MM.1S (cell line): ENCODE results near the gene NEMP1.

Experiments
- DNase-seq: peaks from one replicate; pipeline ENCODE4 v3.0.0-alpha.2; 2015
- H2AFZ ChIP-seq: fragments of 300-600 bp; sonication (generic); 2 replicates; pipeline ENCODE4 v1.6.0; 2016; ENCODE audit warnings: antibody characterized with exemption, low read length
- H3F3A ChIP-seq: fragments of 300-600 bp; sonication (generic); 2 replicates; pipeline ENCODE4 v1.6.1; 2016; ENCODE audit warnings: mild to moderate bottlenecking, antibody characterized with exemption, low read length, moderate library complexity, mixed read lengths; ENCODE audit not compliant: insufficient read depth
- H3K27ac ChIP-seq: fragments of 300-600 bp; sonication (generic); 2 replicates; pipeline ENCODE4 v1.5.1; 2016; ENCODE audit warnings: mild to moderate bottlenecking, low read length
- H3K27me3 ChIP-seq: fragments of 300-600 bp; sonication (generic); replicated peaks from 2 replicates; pipeline ENCODE4 v1.6.0; 2016; ENCODE audit warnings: low read length; ENCODE audit not compliant: insufficient read depth
- H3K36me3 ChIP-seq: fragments of 300-600 bp; sonication (generic); replicated peaks from 2 replicates; pipeline ENCODE4 v1.6.1; 2016; ENCODE audit warnings: mild to moderate bottlenecking, low read length, mixed read lengths; ENCODE audit not compliant: insufficient read depth
- H3K4me1 ChIP-seq: fragments of 300-600 bp; sonication (generic); 2 replicates; pipeline ENCODE4 v1.6.1; 2016; ENCODE audit warnings: low read length, mixed read lengths
- H3K4me2 ChIP-seq: fragments of 300-600 bp; sonication (generic); 2 replicates; pipeline ENCODE4 v1.6.0; 2016; ENCODE audit warnings: low read depth, low read length
- H3K4me3 ChIP-seq: fragments of 300-600 bp; sonication (generic); 2 replicates; pipeline ENCODE4 v1.5.1; 2016; ENCODE audit warnings: low read length, mixed read lengths
- H3K79me2 ChIP-seq: fragments of 300-600 bp; sonication (generic); 2 replicates; pipeline ENCODE4 v1.6.1; 2016; ENCODE audit warnings: mixed run types, low read length, mixed read lengths
- H3K9ac ChIP-seq: fragments of 300-600 bp; sonication (generic); 2 replicates; pipeline ENCODE4 v1.6.1; 2016; ENCODE audit warnings: low read length, mixed read lengths
- H3K9me2 ChIP-seq: fragments of 300-600 bp; sonication (generic); replicated peaks from 2 replicates; pipeline ENCODE4 v1.6.1; 2016; ENCODE audit warnings: mild to moderate bottlenecking, low read length, mixed read lengths; ENCODE audit not compliant: insufficient read depth
- H3K9me3 ChIP-seq: fragments of 300-600 bp; sonication (generic); replicated peaks from 2 replicates; pipeline ENCODE4 v1.6.1; 2016; ENCODE audit warnings: mild to moderate bottlenecking, low read length, mixed read lengths; ENCODE audit not compliant: insufficient read depth
- H4K20me1 ChIP-seq: fragments of 300-600 bp; sonication (generic); 2 replicates; pipeline ENCODE4 v1.6.1; 2016; ENCODE audit warnings: mild to moderate bottlenecking, low read length, moderate library complexity, mixed read lengths; ENCODE audit not compliant: insufficient read depth
- CTCF ChIP-seq: fragments of 300-600 bp; sonication (generic); IDR thresholded peaks from 2 replicates; pipeline ENCODE4 v1.5.1; 2016; ENCODE audit warnings: antibody characterized with exemption, low read length, mixed read lengths
- EZH2 ChIP-seq: fragments of 300-600 bp; sonication (generic); optimal IDR thresholded peaks from 2 replicates; pipeline ENCODE3; 2017; ENCODE audit warnings: low read depth, mild to moderate bottlenecking, antibody characterized with exemption, low read length, mixed read lengths
- EZH2phosphoT487 ChIP-seq: fragments of 300-600 bp; sonication (generic); IDR thresholded peaks from 2 replicates; pipeline ENCODE4 v1.6.1; 2018; ENCODE audit warnings: antibody characterized with exemption, low read length

Gene NEMP1

GRCh38 chr12:57087691-57088353 is 9.2 kb upstream of the NEMP1 start:
- Histone ChIP-seq H3K9ac (peak overlapping the region; percentile 77), H3K9me2 (no peaks in the 10 kb centered on the region), H3F3A (peaks cover 19% of the 10 kb centered on the region), H3K79me2 (no peaks in the 10 kb centered on the region), H2AFZ (peak overlapping the region; percentile 86), H4K20me1 (no peaks in the 10 kb centered on the region), H3K4me1 (peaks cover 6% of the 10 kb centered on the region; the same call in 1 of the 2 replicates), H3K4me2 (peak overlapping the region; percentile 98), H3K9me3 (no peaks in the 10 kb centered on the region), H3K36me3 (no peaks in the 10 kb centered on the region), H3K27ac (peak overlapping the region; percentile 88), H3K4me3 (peak overlapping the region; percentile 81), H3K27me3 (no peaks in the 10 kb centered on the region)
- peak; percentile 80 for DNase-seq
- no peak for TF ChIP-seq EZH2phosphoT487
- TF ChIP-seq EZH2: no peak

GRCh38 chr12:57087010-57087690 is 8.6 kb upstream of the NEMP1 start:
- H3K9ac ChIP-seq: peak overlapping the region; percentile 89
- peaks cover 6% of the 10 kb centered on the region; the same call in 1 of the 2 replicates for H3K4me1 ChIP-seq
- H3K79me2 ChIP-seq: no peaks in the 10 kb centered on the region
- peak; percentile 59 for DNase-seq
- H3K9me3 ChIP-seq: no peaks in the 10 kb centered on the region
- H3K27ac ChIP-seq: peak overlapping the region; percentile 88
- no peak for TF ChIP-seq EZH2phosphoT487
- peak overlapping the region; percentile 86 for H2AFZ ChIP-seq
- peak overlapping the region; percentile 81 for H3K4me3 ChIP-seq
- H3K27me3 ChIP-seq: no peaks in the 10 kb centered on the region
- peaks cover 19% of the 10 kb centered on the region for H3F3A ChIP-seq
- H3K9me2 ChIP-seq: no peaks in the 10 kb centered on the region
- no peaks in the 10 kb centered on the region for H4K20me1 ChIP-seq
- peak overlapping the region; percentile 98 for H3K4me2 ChIP-seq
- no peaks in the 10 kb centered on the region for H3K36me3 ChIP-seq

- H3K9me2 ChIP-seq: no peaks in the 10 kb centered on the region
- peak overlapping the region; percentile 88 for H3K27ac ChIP-seq
- H3F3A ChIP-seq: peaks cover 19% of the 10 kb centered on the region
- H3K79me2 ChIP-seq: no peaks in the 10 kb centered on the region
- H4K20me1 ChIP-seq: no peaks in the 10 kb centered on the region
- H3K4me3 ChIP-seq: peak overlapping the region; percentile 81
- TF ChIP-seq EZH2phosphoT487: no peak
- TF ChIP-seq CTCF: peak; percentile 53
- no peaks in the 10 kb centered on the region for H3K36me3 ChIP-seq
- no peaks in the 10 kb centered on the region for H3K9me3 ChIP-seq
- peak overlapping the region; percentile 89 for H3K9ac ChIP-seq
- DNase-seq: peak; percentile 53
- H3K27me3 ChIP-seq: no peaks in the 10 kb centered on the region
- H2AFZ ChIP-seq: peak overlapping the region; percentile 80
- H3K4me2 ChIP-seq: peak overlapping the region; percentile 98
- H3K4me1 ChIP-seq: peaks cover 6% of the 10 kb centered on the region; the same call in 1 of the 2 replicates
These were observed 8.0 kb upstream of the NEMP1 start for GRCh38 chr12:57086493-57087009.

GRCh38 chr12:57085999-57086492 is 7.5 kb upstream of the NEMP1 start:
- H2AFZ ChIP-seq: peak overlapping the region; percentile 80
- H3K9me3 ChIP-seq: no peaks in the 10 kb centered on the region
- peak overlapping the region; percentile 98 for H3K4me2 ChIP-seq
- TF ChIP-seq EZH2phosphoT487: no peak
- no peak for TF ChIP-seq CTCF
- no peak for TF ChIP-seq EZH2
- H3K27ac ChIP-seq: peak overlapping the region; percentile 88; the same call in 1 of the 2 replicates
- H3K36me3 ChIP-seq: no peaks in the 10 kb centered on the region
- H3K9me2 ChIP-seq: no peaks in the 10 kb centered on the region
- H3K79me2 ChIP-seq: no peaks in the 10 kb centered on the region
- H3F3A ChIP-seq: peaks cover 19% of the 10 kb centered on the region
- H3K9ac ChIP-seq: peak overlapping the region; percentile 89; the same call in 1 of the 2 replicates
- H4K20me1 ChIP-seq: no peaks in the 10 kb centered on the region
- DNase-seq: no peak
- peak overlapping the region; percentile 81; the same call in 1 of the 2 replicates for H3K4me3 ChIP-seq
- no peaks in the 10 kb centered on the region for H3K27me3 ChIP-seq
- peaks cover 6% of the 10 kb centered on the region; the same call in 1 of the 2 replicates for H3K4me1 ChIP-seq
